GM19240 (cell line): ENCODE measurements around the gene IGLL1.
A peak's percentile ranks its signal among the peaks of the same experiment; 100 is the strongest.
"Not testable (repeated sequence)": the region's sequence is repeated elsewhere in the genome, so short reads cannot be mapped to it uniquely, and the experiment has no call there.

ENCODE experiments used
- DNase-seq: peaks from one replicate; pipeline ENCODE4 v3.0.0; 2011; ENCODE audit warnings: low spot score; ENCODE audit not compliant: insufficient read length

Gene IGLL1

GRCh38 chr22:23591201-23591791 is 11.2 kb upstream of the IGLL1 start:
- DNase-seq: peak; percentile 42

- DNase-seq: no peak
Measured at GRCh38 chr22:23583836-23584235, 3.7 kb upstream of the IGLL1 start.

- no peak for DNase-seq
Measured at GRCh38 chr22:23583153-23583552, 3.1 kb upstream of the IGLL1 start.

- DNase-seq: no peak
Measured at GRCh38 chr22:23581260-23581650, 1.2 kb upstream of the IGLL1 start.

- DNase-seq: no peak
Measured at GRCh38 chr22:23580576-23581259, 628 bp upstream of the IGLL1 start.

GRCh38 chr22:23579280-23579679 is 810 bp downstream of the IGLL1 start:
- DNase-seq: no peak

GRCh38 chr22:23578306-23578705 is 1.8 kb downstream of the IGLL1 start:
- no peak for DNase-seq

- DNase-seq: no peak
Measured at GRCh38 chr22:23576681-23577080, 3.4 kb downstream of the IGLL1 start.

GRCh38 chr22:23575601-23576000 is 4.5 kb downstream of the IGLL1 start:
- DNase-seq: no peak

GRCh38 chr22:23574877-23575276 is 5.2 kb downstream of the IGLL1 start:
- DNase-seq: no peak

- DNase-seq: no peak
Measured at GRCh38 chr22:23574371-23574811, 5.7 kb downstream of the IGLL1 start.

GRCh38 chr22:23573701-23574235 is 6.3 kb downstream of the IGLL1 start:
- not testable (repeated sequence) for DNase-seq

- not testable (repeated sequence) for DNase-seq
Measured at GRCh38 chr22:23573106-23573505, 7.0 kb downstream of the IGLL1 start.

- DNase-seq: no peak
Measured at GRCh38 chr22:23571486-23571885, 8.6 kb downstream of the IGLL1 start.

- DNase-seq: no peak
Measured at GRCh38 chr22:23570681-23571080, 9.4 kb downstream of the IGLL1 start.

- DNase-seq: no peak
Measured at GRCh38 chr22:23569716-23570115, 10.4 kb downstream of the IGLL1 start.

- DNase-seq: no peak
Measured at GRCh38 chr22:23569291-23569690, 10.8 kb downstream of the IGLL1 start.

GRCh38 chr22:23566705-23567475 is 13.2 kb downstream of the IGLL1 start:
- DNase-seq: no peak

- no peak for DNase-seq
Measured at GRCh38 chr22:23565915-23566704, 14.0 kb downstream of the IGLL1 start.

GRCh38 chr22:23565305-23565914 is 14.7 kb downstream of the IGLL1 start:
- DNase-seq: no peak

- no peak for DNase-seq
Measured at GRCh38 chr22:23564276-23564675, 15.8 kb downstream of the IGLL1 start.
